HL-60/S4 treated with retinoic acid at 250 ng/mL for 4 days and 3 days (cell line): ENCODE data around the gene HOXB4.

Experiments
- in situ Hi-C: fragments of 300-500 bp; cut with MboI; formaldehyde crosslinking; loops from 2 replicates; pipeline ENCODE4 v1.7.0; 2022; ENCODE audit warnings: low sequenced_read_pairs

HOXB4 gene

DNA sequence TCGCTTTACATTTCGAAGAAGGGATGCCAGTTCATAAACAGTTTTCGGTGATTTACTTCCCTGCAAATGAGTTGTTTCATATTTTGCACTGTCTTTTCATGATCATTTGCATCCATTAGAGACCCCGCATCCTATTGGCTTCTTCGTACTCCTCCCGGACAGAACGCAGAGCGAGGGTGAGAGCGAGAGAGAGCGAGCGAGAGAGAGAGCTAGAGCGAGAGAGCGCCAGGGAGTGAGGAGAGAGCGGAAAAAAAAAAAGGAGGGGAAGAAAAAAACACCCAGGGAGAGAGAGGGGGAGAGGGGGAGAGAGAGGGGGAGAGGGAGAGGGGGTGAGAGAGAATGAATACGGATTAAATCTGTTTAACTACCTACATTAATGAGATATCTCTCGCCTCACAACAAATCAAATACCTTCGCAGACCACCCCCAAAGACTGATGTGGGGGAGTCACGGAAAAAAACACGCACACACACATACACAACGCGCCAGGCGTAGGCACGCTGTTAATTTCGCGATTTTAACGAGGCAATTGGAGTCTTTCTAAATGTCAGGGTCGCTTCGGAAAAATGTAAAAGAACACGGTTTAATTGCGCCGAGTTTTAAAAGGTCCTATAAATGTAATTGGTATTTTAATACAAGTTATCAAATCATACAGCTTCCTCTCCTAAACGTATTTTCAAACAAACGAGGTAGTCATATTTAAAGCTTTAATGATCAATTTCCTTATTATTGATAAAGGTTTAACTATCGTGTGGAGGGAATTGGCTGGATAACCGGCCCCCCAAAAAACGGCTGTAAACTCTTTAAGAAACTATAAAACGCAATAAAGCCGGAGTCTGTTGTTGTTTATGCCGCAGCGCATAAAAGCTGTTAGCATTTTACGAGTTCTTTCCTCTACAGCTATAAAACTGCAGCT, 37.2 kb upstream of the HOXB4 start, which contains the start of gene HOXB8:
Gene HOXB8 (minus strand): TSS at position 246 of the 916 bp plus-strand sequence. CDS start 588 bp downstream, outside the sequence.
- in situ Hi-C loops: no loop called here

- in situ Hi-C loops: no loop called here
These were observed 35.9 kb upstream of the HOXB4 start for GRCh38 chr17:48613862-48614694.

- in situ Hi-C loops: no loop called here
These were observed 34.9 kb upstream of the HOXB4 start for GRCh38 chr17:48612854-48613691.

- in situ Hi-C loops: no loop called here
These were observed 34.3 kb upstream of the HOXB4 start for GRCh38 chr17:48612456-48612853.

- in situ Hi-C loops: no loop called here
These were observed 33.7 kb upstream of the HOXB4 start for GRCh38 chr17:48611681-48612455.

DNA sequence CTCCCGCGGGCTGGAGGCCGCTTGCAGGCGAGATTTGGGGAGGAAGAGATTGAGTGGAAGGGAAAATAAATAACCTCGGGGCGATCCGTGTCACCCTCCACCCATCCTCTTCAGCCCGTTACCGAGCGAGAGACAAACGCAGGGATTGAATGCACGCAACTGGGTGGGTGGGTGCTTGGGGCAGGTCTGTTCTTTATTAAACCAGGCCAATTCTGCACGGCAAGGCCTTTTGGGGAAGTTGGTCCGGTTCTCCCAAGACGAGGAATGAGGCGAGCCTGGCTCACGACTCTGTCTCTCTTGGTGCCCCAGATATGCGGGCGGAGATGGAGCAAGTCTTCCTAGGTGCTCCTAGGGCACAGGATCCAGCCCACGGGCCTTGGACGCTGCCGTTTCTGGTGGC, 33.1 kb upstream of the HOXB4 start:
- in situ Hi-C loops: no loop called here

GRCh38 chr17:48610282-48611211, 32.4 kb upstream of the HOXB4 start, which contains the start of gene HOXB7:
HOXB7 (minus strand) TSS chr17:48611017; CDS start chr17:48610918, 99 bp downstream.
- in situ Hi-C loops: no loop called here

DNA sequence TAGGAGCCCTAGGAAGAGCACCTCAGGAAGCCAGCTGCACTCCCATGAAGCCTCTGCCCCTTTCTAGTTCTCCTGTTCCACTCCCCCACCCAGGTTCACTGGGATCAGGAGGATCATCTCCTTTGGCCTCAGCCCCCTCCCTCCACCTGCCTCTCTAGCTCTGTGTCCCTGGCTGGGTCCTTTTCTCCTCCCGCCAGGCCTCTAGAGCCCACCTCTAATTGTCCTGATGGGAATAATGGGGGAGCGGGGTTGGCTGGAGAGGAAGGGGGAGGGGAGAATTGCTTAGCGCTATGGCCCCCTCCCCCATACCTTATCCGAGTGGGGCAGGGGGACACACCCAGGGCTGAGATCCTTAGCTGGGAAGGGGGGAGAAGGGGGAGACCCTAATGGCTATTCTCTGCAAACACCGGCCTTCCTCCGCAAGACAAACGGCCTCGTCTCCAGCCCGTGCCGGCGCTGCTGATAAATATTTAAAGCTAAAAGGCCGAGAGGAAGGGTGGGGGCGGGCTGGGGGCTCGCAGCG, 31.7 kb upstream of the HOXB4 start:
- in situ Hi-C loops: no loop called here

GRCh38 chr17:48609033-48609432, 30.9 kb upstream of the HOXB4 start:
- in situ Hi-C loops: no loop called here

GRCh38 chr17:48608494-48608834, 30.3 kb upstream of the HOXB4 start:
- in situ Hi-C loops: no loop called here

DNA sequence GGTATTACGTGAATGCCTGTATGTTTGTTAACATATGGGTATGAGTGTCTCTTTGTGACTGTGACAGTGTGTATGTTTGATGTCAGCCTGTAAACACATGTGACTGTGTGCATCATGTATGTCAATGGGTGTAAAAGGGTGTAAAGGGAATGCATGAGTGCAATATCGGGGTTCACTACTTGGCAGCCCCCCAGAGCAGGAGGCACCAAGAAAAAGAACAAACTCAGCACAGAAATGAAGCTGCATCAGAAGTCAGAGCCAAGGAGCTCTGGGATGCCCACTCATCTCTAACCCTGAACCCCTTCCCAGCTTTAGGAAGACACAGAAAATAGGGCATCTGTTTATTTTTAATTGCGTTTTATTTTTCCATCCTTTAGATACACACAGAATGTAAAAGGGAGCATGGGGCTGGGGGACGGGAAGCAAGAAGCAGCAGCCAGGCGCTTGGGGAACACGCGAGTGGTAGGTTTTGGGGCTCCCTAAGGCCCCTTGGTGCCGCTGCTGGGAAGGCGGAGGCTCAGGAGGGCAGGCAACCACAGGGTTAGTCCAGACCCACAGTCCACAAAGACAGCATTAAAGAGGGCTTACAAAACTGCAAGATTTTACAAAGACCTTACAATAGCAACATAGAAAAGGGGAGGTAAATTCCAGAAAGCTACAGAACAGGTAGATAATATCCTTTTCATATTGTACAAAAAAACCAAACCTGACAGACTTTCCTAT, 28.9 kb upstream of the HOXB4 start:
- in situ Hi-C loops: no loop called here

- in situ Hi-C loops: no loop called here
These were observed 28.1 kb upstream of the HOXB4 start for GRCh38 chr17:48605991-48606891.

- in situ Hi-C loops: no loop called here
These were observed 27.3 kb upstream of the HOXB4 start for GRCh38 chr17:48605409-48605919.

GRCh38 chr17:48604770-48605329, 26.7 kb upstream of the HOXB4 start, which contains the start of gene HOXB6:
HOXB6 (minus strand) TSS chr17:48604986; CDS start chr17:48598150, 6,836 bp downstream.
- in situ Hi-C loops: no loop called here

DNA sequence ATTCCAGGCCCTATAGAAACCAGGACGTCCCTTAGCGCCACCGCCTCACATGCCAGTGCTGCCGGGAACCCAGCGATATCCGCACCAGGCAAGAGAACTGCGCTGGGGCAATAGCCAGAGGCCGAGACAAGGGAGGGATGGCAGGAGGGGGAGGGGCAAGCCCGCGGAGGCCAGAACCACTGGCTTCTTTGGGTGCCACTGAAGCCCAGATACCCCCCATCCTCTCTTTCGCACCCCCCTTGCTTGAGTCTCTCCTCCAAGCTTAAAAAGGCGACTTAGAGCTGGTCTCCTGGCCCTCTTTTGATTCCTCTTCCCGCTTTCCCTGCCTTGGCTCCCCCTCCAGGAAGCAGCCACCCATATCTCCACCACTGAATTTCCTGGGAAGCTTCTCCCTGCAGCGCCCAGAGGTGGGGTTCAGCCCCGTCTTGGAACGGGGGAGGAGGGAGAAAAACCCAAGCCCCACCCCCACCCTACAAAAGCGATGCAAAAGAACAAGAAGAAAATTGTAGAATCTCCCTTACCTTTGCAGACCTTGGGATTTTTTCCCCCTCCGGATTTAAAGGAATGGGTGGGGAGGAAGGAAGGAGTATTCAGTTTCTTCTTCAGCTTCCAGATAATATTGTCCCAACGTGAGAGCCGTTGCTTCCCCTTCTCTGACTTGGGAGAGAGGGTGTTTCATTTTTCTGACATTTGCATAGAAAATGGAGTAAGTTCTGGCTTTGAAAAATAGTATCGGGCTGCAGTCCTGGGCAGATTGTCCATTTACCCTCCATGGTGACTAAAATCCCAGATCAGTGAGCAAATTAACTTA, 26.0 kb upstream of the HOXB4 start:
- in situ Hi-C loops: no loop called here
